ENCODE measurements around the gene ZNF497.

- no peak for TF ChIP-seq POLR2A (IDR thresholded peaks at IDR 0.05)
- no peak for TF ChIP-seq CTCF (IDR thresholded peaks at IDR 0.05)
- no peak for TF ChIP-seq POLR2AphosphoS5 (IDR thresholded peaks at IDR 0.05)
Observed at GRCh38 chr19:58401840-58402421, 39.4 kb upstream of the ZNF497 start.
